GM19099 (cell line): ENCODE measurements around the gene PLVAP.

Source experiments
- POLR2A ChIP-seq: IDR thresholded peaks from 3 replicates; pipeline ENCODE4 v1.6.1; 2011; ENCODE audit warnings: low read depth; ENCODE audit not compliant: insufficient read length; ENCODE audit errors: extremely low read depth

The PLVAP gene

DNA sequence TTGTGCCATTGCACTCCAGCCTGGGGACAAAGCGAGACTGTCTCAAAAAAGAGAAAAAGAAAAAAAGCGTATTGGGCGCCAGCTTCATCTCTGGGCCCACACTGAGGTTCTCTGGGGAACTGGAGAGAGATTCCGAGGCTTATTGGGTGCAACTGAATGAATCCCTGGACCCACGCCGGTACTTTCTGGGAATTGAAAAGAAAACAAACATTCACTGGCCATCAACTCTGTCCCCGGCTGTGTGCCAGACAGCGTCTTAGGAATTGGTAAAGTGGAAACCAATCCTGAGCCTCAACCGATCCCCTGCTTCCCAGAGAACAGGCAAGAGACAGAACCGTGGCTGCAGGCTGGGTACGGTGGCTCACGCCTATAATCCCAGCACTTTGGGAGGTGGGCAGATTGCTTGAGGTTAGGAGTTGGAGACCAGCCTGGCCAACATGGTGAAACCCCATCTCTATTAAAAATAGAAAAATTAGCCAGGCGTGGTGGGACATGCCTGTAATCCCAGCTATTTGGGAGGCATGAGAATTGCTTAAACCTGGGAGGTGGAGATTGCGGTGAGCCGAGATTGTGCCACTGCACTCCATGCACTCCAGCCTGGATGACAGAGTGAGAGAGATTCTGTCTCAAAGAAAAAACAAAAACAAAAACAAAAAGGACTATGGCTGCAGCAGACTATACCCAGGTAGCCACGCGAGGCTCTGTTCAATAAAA, 51.1 kb downstream of the PLVAP start:
- no peak for TF ChIP-seq POLR2A

DNA sequence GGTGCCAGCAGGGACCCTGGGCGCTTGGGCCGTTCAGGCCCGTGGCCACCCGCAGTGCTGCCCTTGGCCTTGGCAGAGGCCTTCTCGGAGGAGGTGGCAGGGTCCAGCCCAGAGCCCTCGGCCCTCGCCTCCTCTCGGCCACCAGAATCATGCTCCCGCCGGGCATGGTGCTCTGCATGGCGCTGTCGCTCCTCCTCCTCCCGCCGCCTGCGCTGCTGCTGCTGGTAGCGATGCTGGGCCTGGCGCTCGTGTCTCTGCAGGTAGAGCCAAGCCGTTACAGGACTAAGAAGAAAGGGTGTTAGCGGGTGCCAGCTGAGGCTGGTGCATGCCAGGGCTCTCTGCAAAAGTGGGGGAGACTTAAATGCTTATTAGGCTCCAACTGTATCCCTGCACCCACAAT, 52.0 kb downstream of the PLVAP start:
- no peak for TF ChIP-seq POLR2A

DNA sequence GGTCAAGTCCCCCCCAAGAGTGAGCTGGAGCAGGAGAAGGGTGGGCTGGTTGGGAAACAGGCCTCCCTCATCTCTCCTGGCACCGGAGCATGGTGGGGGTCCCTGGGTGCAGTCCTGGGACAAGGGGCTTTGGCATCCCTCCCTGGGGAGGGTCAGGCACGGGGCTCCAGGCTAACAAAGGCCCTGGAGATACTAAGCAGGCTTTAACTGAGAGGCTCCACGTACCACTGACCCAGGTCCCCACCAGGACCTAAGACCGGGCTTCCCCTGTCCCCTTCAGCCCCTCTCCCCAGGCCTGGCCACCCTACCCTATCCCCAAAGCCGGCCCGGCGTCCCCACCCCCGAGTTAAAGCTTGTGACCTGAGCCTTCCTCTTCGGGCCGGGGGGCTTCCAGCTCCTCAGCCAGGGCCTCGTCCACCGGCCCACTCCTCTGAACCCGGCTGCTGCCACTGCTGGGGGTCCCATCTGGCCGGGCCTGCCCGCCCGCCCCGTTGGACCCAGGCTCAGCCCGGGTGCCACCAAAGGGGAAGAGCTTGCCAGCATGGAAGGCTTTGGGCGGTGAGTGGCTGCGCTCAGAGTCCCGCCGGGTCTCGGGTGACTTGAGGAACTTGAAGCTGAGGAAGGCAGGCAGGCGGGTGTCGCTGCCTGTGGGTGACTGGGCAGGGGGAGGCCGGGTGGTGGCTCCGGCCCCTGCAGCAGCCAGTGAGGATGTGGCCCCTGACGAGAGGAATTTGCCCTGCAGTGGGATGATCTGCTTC, 52.6 kb downstream of the PLVAP start:
- no peak for TF ChIP-seq POLR2A

DNA sequence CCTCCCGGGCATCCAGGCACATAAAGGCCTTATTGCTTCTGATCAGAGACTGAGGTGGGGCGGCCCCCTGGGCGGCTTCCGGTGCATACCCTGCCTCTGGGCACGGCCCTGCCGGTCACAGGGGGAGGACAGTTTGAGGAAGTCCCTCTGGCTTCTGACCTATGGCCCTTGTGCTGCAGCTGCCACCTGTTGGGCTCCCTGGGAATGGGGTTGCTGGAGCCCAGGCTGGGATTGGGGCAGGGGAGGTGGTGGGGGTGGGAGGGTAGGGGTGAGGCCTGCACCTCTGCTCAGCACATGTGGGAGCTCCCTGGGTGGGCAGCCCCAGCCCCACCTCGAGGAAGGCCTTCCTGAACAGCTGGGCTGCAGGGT, 53.2 kb downstream of the PLVAP start:
- TF ChIP-seq POLR2A = no peak

DNA sequence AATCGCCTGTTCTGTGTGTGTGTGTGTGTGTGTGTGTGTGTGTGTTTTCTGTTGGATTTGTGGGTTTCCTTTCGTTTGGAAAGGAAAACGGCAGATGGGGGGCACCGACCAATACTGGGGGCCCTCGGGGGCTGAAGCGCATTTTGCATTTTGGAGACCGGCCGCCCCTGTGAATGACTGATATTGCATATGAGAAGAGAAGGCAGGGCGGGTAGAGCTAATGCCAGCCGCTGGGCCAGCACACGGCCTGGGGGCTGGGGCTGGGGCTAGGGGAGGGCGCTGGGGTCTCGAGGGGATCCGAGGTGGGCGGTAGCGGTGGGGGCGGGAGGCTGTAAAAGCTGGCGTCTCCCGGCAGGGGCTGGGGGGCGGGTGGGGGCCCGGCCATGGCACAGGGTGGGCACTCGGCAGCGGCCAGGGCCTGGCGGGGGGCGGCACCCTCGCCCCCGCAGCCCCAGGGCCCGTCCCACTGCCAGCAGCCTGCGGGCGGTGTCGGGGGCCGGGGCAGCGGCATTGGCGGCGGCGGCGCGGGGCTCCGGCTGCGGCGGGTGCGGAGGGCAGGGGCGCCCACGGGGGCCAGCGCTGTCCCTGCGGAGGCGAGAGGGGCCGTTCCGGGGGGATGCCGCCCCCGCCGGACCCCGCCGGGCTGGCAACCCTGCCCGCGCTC, 53.7 kb downstream of the PLVAP start:
- no peak for TF ChIP-seq POLR2A

DNA sequence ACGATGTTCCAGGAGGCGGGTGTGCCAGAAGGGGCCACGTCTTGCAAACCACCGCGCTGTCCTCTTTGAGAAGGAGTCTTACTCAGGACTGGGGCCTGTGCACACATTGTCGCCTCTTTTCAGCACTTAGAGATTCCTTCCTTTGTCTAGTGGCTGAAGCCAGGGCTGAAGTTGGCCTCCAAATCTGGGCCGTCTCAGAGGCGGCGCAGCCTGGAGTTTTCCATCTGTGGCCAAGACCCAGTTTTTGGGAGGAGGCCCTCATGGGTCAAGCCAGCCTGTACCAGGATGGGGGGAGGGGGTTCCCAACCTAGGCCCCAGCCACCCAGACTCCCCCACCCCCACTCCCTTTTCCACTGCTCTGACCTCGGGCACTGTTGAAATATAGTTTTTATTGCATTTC, 54.3 kb downstream of the PLVAP start:
- TF ChIP-seq POLR2A = no peak

DNA sequence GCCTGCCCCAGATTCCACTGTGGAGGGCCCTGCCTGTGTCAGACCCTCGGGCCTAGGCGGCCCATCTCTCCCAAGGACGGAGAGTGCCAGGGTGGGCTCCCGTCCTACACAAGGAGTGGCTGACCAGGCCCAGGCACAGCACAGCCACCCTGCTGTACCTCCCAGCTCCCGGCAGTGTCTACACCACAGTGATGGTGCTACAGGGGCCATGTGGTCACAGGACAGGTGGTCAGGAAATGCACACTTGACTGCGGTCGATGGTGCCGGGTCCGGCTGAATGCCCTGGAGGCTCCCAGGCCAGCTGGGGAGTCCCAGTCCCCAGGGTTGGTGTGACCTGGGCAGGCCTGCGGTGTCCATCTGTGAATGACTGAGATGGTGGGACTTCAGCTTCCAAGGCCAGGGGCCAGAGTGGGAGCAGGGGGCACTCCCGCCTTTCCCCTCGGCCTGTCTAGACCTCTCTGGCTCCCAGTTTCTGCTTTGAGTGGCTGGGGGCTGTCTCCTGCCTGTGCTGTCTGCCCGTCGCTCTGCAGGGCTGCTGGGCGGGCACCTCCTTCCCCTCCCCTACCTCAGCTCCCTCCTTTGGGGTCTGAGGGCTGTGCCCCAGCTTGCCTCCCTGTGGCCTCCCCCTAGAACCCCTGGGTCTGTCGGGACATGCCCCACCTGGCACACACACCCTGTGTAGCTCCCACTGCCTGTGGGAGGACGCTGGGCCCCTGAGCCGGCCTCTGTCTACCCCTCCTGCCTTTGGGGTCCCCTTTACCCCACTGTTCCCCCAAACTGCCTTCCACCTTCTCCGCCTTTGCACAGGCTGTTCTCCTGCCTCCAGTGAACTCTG, 55.3 kb downstream of the PLVAP start:
- no peak for TF ChIP-seq POLR2A

DNA sequence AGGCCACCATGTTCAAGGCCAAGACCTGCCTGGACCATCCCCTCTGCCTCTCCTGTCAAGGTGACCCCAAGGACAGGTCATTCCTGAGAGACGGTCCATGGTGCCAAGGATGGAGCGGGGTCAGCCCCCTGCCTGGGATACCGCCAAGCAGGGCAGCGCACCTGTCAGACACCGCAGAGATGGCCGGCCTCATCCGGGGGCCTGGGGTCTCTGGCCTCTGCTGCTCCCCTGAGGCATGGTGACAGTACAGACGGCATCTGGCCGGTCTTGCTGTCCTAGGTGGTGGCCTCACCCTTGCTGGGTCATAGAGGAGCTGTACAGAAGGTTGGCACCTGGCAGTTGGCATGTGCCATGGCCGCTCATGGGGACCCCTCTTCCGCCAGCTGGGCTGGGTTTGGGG, 56.7 kb downstream of the PLVAP start:
- no peak for TF ChIP-seq POLR2A

DNA sequence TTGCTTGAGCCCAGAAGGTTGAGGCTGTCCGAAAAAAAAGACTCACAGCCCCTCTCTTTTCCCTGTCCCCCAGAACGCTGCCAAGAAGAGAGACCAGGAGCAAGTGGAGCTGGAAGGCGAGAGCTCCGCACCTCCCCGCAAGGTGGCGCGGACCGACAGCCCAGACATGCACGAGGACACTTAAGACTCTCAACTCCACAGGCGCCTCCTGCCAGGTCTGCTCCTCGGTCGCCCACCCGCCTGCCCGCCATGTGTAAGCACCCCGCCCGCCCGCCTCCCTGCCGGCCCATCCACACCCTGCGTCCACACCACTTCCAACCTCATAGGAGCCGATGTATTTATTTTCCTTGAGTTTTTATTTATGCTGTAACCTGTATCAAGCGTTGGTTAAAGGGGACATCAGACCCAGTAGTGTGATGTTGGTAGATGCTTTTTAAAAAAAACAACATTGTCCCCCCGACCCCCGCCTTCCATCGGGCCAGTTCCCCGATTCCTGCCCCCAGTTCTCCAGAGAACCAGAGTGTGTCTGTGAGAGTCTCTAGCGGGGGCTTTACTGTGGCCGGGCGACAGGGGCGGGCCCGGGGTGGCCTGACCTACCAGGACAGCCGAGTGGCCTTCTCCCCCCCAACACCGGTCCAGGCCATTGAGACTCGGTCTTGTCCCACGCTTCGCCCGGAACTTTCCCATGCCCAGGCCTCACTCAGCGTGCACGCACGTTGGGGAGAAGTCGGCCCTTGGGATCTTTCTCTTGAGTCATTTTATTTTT, 57.5 kb downstream of the PLVAP start:
- no peak for TF ChIP-seq POLR2A

DNA sequence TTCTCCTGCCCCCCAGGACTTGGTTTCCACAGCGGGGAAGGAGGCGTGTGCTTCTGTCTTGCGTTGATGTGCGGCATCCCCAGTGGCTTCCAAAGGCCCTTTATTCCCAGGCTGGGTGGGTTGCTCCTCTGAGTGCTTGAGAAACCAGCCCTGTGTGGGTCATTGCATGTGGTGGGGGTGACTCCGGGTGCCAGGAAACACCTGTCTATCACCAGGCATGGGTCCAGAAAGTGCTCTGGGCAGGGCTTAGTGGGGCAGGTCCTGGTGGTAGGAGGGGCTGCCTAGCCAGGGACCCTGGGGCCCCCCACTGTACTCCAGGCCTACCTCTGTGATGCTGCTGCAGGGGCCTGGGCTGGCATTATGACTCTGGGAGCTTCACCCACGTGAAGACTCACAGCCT, 58.2 kb downstream of the PLVAP start:
- no peak for TF ChIP-seq POLR2A

DNA sequence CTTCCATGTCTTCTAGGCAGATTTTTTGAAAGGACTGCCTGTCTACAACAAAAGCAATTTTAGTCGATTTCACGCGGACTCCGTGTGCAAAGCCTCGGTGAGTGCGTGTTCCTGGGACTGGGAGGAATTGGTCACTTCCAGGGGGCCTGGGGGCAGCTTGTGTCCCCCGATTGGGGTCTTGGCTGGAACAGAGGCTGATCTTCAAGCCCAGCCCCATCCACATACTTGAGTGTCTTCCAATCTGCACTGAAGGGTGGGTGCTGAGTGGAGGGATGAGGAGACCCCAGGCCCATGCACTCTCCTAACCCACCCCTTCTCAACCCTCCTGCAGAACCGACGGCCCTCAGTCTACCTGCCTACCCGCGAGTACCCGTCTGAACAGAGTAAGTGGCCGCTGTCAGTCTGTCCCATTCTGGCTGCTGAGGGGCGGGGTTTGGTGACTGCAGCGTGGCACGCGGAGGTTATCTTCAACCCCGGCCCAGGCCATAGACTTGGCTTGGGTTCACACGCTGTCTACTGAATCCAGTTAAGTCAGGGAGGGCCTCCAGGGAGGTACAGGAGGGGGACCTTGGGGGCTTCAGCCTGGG, 63.0 kb downstream of the PLVAP start:
- TF ChIP-seq POLR2A = no peak

DNA sequence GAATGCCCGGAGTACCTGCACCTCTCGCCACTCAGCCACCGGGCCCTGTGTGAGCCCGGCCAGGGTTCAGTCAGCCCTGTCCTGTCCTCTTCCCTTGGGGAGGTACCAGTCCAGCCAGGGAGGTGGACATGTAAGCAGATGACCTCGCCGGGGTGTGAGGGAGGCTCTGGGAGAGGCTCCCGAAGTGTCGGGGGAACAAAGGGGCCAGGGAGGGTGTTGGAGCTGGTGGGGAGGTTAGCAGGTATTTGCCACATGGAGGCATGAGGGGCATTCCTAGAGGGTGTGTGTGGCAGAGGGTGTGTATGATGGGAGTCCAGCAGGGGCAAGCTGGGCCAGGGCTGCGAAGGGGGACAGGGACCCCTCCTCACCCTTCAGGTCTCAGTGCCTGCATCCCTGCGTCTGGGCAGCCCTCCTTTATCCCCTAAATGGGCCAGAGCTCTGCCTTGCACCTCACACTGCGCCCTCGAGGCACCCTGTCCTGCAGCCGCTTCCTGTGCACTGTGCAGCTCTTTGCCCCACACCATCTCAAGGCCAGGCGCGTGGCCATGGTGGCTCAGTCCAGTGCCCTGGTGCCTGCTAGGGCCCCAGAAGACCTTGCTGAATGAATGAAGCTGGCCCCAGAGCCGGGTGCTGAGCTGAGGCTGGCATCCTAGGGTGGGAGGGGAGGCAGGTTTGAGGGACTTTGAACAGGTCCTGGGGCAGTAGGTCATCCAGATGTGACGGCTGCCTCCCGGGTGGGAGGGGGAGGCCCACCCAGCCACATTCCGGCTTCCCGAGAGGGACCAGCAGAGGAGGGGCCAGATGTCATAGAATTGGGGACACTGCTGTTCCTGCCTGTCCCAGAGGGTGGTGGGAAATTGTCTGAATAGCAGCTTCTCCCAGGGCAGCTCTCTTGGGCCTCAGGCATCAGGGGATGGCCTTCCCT, 64.7 kb downstream of the PLVAP start:
- TF ChIP-seq POLR2A = no peak
